ENCODE measurements around the gene KCNG2.

Gene KCNG2

DNA sequence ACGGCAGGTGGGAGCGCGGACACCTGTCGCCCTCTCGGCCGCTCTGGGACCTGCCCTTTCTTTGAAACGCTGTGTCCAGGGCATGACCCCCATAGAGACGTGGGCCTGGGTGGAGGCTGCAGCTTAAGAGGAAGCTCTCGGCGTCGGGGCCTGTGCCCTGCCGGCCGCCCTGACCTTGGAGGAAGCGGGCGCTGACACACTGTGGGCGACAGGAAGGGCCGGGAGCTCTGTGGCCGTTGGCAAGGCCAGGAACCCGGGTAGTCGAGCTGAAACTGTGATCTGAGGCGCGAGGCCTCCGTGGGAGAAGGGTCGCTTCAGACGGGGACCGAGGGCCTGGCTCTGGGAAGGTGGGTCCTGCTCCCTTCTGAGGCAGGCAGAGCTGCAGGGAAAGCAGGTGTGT lies 28.2 kb downstream of the KCNG2 start:
- no peak for DNase-seq

DNA sequence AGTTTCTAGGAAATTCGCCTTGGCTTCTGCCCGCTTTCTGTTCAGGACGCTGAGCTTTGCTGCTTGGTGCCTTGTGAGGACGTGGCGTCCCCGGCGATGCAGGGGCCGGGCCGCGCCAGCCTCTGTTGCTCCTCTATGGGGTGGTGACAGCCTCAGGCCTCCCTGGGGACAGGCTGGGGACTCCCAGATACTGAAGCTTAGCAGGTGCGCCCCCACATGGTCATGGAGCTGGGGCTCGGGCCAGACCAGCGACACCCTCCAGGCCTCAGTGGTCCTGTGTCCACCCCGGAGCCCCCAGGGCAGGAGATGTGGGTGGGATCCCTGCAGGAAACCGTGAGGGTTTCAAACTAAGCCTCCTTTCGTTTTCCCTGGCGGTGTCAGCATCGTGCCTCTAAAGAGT lies 29.2 kb downstream of the KCNG2 start:
- no peak for DNase-seq

DNA sequence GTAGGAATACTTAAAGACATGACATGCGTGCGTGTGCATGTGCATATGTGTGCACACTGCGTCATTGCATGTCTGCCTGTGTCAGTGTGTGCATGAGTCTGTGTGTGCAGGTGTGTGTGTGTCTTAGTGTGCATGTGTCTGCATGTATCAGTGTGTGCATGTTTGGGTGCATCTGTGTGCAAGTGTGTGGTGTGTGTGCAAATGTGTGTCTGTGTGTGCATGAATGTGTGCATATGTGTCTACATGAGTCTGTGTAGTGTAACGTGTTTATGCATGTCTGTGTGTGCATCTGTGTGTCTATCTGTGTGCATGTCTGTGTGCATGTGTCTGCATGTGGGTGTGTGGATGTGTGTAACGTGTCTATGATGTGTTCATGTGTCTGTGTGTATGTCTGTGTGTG lies 30.5 kb downstream of the KCNG2 start:
- DNase-seq, result no peak

DNA sequence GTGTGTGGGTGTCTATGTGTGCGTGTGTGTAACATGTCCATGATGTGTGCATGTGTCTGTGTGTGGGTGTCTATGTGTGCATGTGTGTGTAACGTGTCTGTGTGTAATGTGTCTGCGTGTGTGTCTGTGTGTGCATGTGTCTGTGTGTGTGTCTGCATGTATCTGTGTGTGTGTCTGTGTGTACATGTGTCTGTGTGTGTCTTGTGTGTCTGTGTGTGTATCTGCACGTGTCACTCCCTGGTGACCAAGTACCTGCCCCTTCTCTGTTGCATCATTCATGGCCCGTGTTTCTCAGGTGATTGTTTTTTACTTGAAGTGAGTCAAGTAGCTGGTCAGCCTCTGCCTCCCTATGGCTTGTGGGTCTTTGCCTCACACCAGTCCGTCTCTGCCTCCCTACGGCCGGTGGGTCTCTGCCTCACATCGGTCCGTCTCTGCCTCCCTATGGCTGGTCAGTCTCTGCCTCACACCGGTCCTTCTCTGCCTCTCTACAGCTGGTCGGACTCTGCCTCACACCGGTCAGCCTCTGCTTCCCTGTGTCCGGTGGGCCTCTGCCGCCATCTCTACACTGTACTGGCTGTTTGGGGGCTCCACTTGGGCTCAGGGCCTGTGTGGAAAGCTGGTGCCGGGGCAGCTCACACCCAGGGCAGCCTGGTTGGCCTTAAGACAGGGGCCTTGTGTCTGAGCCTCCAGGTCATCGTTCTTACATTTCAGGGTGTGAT lies 31.6 kb downstream of the KCNG2 start:
- no peak for DNase-seq

DNA sequence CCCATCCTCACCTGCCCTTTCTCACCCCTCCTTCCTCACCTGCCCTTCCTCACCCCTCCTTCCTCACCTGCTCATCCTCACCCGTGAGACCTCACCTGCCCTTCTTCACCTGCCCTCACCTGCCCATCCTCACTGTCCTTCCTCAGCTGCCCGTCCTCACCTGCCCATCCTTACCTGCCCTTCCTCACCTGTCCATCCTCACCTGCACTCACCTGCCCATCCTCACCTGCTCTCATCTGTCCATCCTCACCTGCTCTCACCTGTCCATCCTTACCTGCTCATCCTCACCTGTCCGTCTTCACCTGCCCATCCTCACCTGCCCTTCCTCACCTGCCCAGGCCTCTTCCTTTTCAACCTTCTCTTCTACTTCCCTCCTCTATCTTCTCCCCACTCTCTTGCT lies 34.4 kb downstream of the KCNG2 start:
- no peak for DNase-seq

DNA sequence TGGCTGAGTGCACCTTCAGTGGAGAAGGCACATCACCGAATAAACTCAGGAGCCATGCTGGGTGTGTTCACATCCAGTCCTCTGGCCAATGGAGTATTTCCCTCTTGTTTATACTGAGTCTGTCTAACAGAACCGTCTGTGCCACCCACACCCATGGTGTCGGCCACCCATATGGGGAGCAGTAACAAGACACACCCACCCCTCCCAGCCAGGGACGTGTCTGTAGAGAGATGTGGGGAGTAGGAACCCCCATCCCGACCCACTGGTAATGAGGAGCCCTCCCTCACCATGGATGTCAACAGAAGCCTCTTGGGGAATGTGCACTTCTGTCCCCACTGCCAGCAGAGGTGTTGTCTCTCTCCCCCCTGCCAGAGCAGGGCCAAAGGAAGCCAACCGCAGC lies 37.1 kb downstream of the KCNG2 start:
- no peak for DNase-seq

DNA sequence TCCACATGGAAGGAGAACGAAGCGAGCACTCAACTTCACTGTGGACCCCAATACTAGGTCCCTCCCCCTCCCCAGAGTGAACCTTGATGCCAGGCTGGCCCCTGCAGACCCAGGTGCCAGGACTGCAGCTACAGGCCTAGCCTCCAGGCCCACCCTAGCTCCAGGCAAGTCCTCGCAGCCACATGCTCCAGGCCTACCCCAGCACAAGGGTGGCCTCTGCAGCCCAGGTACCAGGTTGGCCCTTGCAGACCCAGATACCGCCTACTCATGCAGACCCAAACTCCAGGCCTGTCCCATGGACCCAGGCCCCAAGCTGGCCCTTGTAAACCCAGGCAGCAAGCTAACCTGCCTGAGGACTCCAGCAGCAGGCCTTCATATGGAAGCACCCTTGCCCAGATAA lies 44.2 kb downstream of the KCNG2 start:
- DNase-seq, result no peak

DNA sequence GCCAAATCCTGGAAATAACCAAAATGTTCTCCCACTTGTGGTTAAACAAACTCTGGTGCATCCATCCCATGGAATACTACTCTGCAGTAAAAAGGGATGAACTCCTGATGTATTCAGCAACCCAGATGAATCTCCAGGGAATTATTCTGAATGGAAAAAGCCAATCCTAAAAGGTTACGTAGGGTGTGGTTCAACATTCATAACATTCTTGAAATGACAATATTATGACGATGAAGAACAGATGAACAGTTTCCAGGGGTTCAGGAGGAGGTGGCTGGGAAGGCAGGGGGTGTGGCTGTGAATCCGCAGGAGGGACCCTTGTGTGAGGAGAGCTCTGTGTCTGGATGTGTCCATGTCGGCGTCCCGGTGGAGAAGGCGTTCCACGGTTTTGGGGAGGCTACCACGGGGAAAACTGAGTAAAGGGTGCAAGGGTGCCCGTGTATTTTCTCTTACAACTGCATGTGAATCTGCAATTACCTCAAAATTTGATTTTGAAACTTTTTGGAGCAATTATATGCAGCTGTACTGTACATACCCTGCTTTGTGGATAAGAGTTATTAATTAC lies 47.3 kb downstream of the KCNG2 start:
- no peak for DNase-seq

DNA sequence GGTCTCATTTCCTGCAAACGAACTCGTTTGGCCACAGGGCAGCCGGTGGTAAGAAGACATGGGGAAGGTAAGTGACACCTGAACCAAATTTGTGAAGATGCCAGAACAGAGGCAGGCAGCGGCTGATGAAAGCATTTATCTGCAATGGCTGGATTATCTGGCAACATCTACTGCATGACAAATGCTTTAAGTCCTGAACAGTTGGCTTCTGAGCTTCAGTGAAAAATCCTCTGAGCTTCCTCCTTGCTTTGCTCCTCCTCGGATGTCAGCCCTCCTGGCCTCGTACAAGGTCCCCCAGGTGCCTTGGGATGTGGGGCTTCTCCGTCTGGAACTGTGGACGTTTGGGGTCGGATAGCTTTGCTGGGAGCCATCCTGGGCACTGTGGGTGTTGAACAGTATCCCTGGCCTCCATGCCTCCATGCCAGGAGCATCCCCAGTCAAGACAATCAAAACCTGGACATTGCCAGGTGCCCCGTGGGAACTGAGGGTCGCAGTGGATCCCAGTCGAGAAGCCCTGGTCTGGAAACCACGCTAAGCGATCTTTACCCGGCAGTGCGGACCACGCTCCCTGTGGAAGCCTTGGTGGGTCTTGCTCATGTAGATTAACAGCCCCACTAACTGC lies 49.3 kb downstream of the KCNG2 start:
- no peak for DNase-seq

DNA sequence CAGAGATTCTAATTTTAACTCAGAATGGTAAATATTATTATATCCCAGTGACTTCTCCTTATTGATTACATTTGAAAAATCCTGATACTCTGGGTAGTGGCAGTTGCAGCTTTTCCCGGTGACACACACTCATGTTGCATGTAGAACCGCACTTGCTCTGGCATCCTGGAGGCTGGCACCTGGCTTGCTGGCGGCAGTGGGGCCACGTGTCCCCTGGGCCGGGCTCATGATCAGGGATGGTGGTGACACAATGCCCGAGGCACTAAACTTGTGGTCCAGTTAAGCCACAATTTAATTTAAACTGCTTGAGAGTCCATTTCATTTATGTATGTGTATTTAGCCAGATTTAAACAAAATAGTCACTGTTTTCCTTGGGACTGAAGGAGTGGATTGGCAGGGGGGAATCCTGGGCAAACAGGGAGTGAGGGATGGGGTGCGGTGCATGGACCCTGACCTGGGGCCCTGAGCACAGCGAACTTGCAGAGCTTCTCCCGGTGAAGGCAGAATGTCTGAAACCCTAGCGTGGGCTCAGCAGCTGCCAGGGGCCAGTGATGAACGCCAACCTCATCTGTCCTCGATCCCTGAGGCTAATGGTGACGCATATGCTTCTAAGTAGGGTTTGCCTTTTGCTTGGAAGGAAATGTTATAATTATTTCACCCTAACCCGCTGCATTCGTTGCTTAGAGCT lies 50.0 kb downstream of the KCNG2 start:
- no peak for DNase-seq

DNA sequence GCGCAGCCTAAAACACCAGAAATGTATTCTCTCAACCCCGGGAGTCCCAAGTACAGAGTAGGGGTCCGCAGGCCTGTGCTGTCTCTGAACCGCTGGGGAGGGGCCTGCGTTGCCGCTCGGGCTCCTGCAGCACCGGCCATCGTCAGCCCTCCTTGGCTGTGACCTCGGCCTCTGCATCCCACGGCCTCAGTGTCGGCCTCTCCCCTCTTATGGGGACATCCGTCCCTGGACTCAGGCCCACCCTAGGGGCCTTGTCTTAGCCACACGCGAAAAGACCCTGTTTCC lies 50.5 kb downstream of the KCNG2 start:
- no peak for DNase-seq

DNA sequence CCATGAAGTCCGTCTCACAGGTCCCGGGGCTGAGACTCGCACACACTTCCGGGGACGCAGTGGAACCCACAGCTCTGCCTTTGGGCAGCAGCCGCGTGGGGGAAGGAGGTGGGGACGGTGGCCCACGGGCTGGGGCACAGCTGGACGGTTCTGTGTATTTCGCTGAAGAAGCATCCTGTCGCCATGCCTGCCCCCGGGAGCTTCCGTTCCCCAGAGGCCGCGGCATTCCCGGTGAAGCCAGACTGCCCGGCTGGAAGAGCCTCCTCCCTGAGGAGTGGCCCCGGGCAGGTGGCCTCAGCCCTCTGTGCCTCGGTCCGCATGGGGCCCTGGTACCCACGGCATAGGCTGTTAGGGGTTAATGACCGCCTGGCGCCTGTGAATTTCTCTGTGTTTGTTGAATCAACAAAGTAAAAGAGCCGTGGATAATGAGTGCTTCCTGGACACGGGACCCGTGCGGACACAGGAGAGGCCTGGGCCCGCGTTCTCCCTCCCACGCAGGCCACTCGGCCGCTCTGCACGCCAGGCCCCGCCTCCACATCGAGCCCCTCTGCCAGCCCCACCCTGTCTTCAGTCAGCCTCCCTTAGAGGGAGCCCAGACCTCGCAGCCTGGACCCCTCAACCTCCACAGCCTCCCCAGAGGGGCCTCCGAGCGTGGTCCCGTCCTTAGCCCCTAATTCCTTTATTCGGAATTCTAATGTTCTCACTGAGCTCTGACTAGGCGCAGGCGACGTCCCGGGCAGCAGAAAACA lies 51.0 kb downstream of the KCNG2 start:
- DNase-seq, result no peak

DNA sequence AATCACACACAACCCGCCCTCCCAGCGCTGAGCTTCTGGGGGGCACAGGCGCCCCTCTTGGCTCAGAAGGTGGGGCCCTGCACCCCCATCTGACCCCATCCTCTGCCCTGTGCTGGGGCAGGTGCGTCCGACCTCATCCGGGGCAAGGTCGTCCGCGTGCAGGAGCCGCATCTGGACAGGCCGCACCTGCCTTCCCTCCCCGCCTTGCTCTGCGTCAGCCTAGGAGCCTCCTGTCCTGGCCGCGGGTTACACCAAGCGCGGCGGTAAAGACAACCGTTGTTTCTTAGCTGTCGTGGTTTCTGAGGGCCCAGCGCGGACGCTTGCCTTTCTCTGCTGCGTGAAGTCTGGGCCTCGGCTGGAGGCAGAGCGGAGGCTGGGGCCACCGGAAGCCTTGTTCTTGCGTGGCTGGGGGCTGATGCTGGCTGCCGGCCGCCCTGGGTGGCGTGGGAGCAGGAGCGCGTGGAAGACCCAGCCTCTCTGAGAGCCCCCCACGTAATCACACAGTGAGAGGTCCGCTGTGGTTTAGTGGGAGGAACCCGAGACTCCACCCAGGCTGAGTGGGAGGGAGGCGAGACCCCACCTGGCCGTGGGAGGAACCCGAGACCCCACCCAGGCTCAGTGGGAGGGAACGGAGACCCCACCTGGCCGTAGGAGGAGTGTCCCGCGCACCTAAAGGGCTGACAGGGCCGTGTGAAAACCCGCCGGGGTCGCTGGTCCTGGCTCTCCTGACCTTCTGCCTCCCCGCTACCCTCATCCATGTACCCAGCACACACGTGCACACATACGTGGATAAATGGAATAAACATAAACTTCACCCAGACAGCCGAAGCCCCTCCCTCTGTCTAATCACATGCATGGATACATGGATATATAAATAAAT lies 51.8 kb downstream of the KCNG2 start:
- DNase-seq, result no peak

DNA sequence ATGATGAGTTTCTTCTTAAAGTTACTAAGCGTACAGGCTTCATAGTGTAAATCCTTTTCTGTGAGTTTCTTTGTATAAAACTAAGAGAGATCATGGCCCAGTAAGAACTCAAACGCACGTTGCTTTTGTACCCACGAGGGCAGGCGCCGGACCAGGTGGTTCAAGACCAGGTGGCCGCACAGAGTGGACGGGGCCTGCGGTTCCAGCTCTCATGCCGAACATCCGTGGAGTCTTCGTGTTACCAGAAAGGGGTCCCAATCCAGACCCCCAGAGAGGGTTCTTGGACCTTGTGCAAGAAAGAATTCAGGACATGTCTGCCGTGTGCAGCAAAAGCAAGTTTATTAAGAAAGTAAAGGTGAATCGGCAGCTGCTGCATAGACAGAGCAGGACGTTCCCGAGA lies 53.0 kb downstream of the KCNG2 start:
- no peak for DNase-seq

DNA sequence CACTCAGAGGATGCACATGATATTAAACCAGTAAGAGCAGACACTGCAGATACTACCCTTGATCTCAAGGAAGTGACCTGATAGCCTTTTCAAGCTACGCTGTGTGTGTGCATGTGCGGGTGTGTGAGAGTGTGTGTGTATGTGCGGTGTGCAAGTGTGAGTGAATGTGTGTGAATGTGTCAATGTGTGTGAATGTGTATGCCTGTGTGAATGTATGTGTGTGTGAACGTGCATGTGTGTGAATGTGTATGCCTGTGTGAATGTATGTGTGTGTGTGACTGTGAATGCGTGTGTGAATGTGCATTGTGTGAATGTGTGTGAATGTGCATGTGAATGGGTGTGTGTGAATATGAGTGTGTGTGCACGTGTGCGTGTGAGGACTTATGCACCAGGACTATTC lies 53.8 kb downstream of the KCNG2 start:
- DNase-seq, result no peak

DNA sequence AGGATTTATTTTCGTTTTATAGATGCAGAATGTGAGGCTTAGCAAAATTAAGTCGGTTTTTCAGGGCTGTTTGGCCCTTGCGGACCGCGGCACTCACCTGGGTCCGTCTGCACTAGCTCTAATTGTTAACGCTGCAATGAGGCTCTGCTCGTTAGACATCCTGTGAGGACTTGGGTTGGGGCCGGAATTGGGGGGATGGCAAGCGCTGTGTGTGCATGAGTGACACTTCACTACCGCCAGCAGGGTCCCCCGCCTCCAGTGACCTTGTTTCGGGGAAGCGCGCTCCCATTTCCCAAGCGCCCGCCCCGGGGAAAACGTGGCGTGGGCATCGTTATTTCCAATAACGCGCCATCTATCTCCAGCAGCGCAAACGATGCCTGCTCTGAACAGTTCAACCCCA lies 54.2 kb downstream of the KCNG2 start:
- DNase-seq, result no peak

DNA sequence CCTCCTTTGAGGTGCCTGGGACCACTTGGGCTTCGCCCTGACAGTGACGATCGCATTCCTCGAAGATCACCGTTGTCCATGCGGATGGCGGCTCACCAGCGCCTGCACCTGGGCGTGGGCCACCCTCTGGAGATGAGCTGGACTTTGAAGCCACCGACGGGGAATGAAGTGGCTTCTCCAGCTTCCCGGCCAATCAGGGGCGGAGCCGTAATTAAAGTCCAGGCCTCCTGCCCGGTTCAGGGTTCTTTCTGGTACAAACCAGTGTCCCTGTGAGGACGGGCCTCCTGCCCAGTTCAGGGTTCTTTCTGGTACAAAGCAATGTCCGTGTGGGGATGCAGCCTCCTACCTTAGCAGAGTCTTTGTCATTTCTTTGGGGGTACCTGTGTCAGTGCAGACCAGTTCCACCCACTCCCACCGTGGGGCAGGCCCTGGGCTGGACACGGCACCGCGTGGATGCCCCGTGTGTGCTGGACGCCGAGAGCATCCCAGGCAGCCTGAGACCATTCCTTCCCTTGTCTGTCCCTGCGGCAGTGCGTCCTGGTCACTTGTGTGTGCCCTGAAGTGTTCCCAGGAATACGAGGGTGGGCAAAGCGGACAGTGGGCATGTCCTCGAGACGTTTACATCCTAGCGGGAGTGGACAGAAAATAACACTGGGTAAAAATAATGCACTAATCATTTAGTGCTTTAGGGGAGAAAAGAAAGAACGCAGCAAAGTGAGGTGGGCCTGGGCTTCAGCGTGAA lies 55.0 kb downstream of the KCNG2 start:
- DNase-seq, result no peak

DNA sequence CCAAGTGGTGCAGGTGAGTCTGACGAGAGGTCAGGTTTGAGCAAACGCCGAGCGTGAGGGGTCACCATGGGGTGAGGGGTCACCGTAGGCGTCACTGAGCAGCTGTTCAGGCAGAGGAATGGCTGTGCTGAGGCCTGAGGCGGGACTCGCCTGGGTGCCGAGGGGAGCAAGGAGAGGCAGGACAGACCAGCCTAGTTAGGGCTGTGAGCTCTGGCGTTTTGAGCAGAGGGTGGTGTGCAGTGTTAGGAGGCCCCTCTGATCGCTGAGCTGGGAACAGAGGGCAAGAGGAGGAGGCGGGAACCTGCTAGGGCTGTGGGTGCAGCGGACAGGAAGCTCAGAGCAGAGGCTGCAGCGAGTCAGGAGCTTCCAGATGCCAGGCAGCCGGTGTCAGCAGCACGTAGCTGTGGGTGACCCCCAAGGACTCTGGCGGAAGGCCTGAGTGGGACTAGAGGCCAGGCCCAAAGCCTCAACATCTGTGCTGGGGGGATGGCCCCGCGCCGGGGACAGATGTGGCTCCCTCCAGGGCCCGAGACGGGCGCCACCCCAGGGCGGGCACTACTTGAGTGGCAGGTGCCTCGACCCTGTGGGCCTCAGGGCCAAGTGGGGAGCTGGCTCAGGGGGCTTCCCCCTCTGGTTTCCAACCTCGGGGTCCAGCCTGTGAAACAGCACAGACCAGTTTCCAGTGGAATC lies 55.7 kb downstream of the KCNG2 start:
- no peak for DNase-seq

DNA sequence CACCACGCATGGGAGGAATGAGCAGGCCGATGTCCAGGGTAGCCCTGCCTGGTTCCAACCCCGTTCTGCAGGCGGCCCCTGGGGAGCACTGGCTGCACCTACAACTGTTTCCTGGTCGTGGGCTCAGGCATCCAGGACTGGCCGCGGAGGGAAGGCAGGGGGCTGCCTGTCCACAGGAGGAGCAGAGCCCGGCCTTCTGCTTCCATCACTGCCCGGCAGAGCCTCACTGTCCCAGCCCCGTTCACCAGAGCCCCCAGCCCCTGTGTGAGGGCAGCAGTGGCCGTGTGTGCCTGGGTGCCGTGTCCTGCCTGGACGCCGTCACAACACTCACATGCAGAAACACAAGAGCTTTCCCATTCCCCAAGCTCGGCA lies 56.2 kb downstream of the KCNG2 start:
- DNase-seq, result no peak

DNA sequence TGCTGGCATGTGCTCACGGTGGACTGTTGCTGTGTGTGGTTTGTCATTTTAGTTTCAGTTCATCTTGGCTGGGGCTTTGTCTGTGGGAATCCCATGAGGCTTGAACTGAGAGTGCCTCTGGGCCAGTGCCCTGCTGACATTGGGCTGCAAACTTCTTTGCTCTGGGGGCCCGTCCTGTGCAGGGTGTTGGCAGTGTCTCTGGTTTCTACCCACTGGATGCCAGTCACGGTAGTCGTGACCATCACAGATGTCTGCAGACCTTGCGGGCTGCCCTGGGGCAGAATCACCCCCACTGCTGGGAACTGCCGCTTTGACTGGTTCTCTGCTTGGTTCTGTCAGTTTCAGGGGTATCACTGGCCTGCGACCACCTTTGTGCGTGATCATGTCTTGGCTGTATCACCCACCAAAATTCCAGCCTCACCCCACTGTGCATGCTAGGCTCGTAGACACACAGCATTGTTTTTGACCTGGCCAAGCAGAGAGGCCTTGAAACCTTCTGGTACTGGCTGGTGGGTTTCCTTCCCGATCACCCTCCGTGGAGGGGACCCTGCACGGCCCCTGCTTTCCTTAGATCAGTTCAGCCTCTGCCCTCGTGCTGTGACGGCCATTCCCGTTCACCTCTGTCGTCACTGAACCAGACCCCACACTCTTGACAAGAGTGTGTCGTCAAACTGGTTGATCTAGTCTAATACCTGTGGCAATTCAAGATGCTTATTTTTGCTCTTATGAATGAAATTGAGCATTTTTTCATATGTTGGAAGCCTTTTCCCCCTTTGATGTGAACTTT lies 57.6 kb downstream of the KCNG2 start:
- DNase-seq, result no peak

Measured in 8988T (cell line).